Loucy (cell line): ENCODE measurements around the gene UVRAG.

ENCODE experiments used
- H2AFZ ChIP-seq: fragments of 200-600 bp; sonication (generic); 2 replicates; pipeline ENCODE4 v1.6.0; 2016; ENCODE audit warnings: antibody characterized with exemption, mild to moderate bottlenecking, low read length, moderate library complexity
- H3F3A ChIP-seq: fragments of 200-600 bp; 2 replicates; pipeline ENCODE4 v1.6.0; 2016; ENCODE audit warnings: antibody characterized with exemption, low read depth, mild to moderate bottlenecking
- H3K27me3 ChIP-seq: fragments of 200-600 bp; sonication (generic); 2 replicates; pipeline ENCODE4 v1.6.1; 2014; ENCODE audit warnings: low read length, mild to moderate bottlenecking; ENCODE audit not compliant: insufficient read depth, poor library complexity, severe bottlenecking
- H3K36me3 ChIP-seq: fragments of 200-600 bp; sonication (generic); 2 replicates; pipeline ENCODE4 v1.6.1; 2016; ENCODE audit warnings: low read length; ENCODE audit not compliant: insufficient read depth
- H3K4me1 ChIP-seq: fragments of 200-600 bp; sonication (generic); 2 replicates; pipeline ENCODE4 v1.5.1; 2014; ENCODE audit warnings: low read length, mild to moderate bottlenecking; ENCODE audit not compliant: insufficient read depth, poor library complexity, severe bottlenecking
- H3K4me2 ChIP-seq: fragments of 200-600 bp; sonication (generic); 2 replicates; pipeline ENCODE4 v1.6.0; 2014; ENCODE audit warnings: antibody characterized with exemption, low read length, low read depth, mild to moderate bottlenecking; ENCODE audit not compliant: poor library complexity, severe bottlenecking
- H3K4me3 ChIP-seq: fragments of 200-600 bp; sonication (generic); 2 replicates; pipeline ENCODE4 v1.5.1; 2014; ENCODE audit warnings: low read length, mild to moderate bottlenecking, mixed read lengths; ENCODE audit not compliant: poor library complexity, severe bottlenecking
- H3K79me2 ChIP-seq: fragments of 200-600 bp; sonication (generic); 2 replicates; pipeline ENCODE4 v1.6.1; 2014; ENCODE audit warnings: low read length; ENCODE audit not compliant: insufficient read depth
- H3K9ac ChIP-seq: fragments of 200-600 bp; sonication (generic); 2 replicates; pipeline ENCODE4 v1.6.0; 2014; ENCODE audit warnings: mild to moderate bottlenecking, low read depth, low read length, moderate library complexity; ENCODE audit not compliant: poor library complexity, severe bottlenecking
- H3K9me2 ChIP-seq: fragments of 200-600 bp; sonication (generic); replicated peaks from 2 replicates; pipeline ENCODE4 v1.6.1; 2016; ENCODE audit warnings: low read depth, low read length, mixed read lengths
- H3K9me3 ChIP-seq: fragments of 200-600 bp; sonication (generic); 2 replicates; pipeline ENCODE4 v1.6.1; 2014; ENCODE audit warnings: mild to moderate bottlenecking, antibody characterized with exemption, low read length, low read depth; ENCODE audit not compliant: insufficient read depth
- H4K20me1 ChIP-seq: fragments of 200-600 bp; sonication (generic); 2 replicates; pipeline ENCODE4 v1.6.0; 2014; ENCODE audit warnings: antibody characterized with exemption, low read length, mild to moderate bottlenecking; ENCODE audit not compliant: insufficient read depth, poor library complexity, severe bottlenecking
- CTCF ChIP-seq: fragments of 200-600 bp; sonication (generic); conservative IDR thresholded peaks from 2 replicates; pipeline ENCODE4 v1.5.1; 2014; ENCODE audit warnings: mild to moderate bottlenecking, antibody characterized with exemption, low read length
- EZH2phosphoT487 ChIP-seq: fragments of 200-600 bp; IDR thresholded peaks from 2 replicates; pipeline ENCODE4 v1.6.1; 2018; ENCODE audit warnings: antibody characterized with exemption, mild to moderate bottlenecking, moderate library complexity, borderline replicate concordance

The UVRAG gene

GRCh38 chr11:76143274-76143673 lies 328.3 kb downstream of the UVRAG start:
- Histone ChIP-seq H3K4me3 (no peak overlapping the region), H3K79me2 (no peaks in the 10 kb centered on the region), H3K9me3 (no peaks in the 10 kb centered on the region), H3K27me3 (no peaks in the 10 kb centered on the region), H3K9ac (no peak overlapping the region), H3K36me3 (peaks cover 21% of the 10 kb centered on the region; the same call in 1 of the 2 replicates), H3F3A (no peaks in the 10 kb centered on the region), H3K4me1 (no peaks in the 10 kb centered on the region), H3K9me2 (no peaks in the 10 kb centered on the region), H4K20me1 (no peaks in the 10 kb centered on the region), H3K4me2 (no peak overlapping the region), H2AFZ (no peak overlapping the region)
- TF ChIP-seq EZH2phosphoT487 (no peak), CTCF (no peak)

GRCh38 chr11:76147106-76147740 lies 332.2 kb downstream of the UVRAG start:
- H4K20me1 ChIP-seq = no peaks in the 10 kb centered on the region
- H3K9me3 ChIP-seq = no peaks in the 10 kb centered on the region
- no peaks in the 10 kb centered on the region for H3K9me2 ChIP-seq
- peaks cover 6% of the 10 kb centered on the region; the same call in 1 of the 2 replicates for H3K36me3 ChIP-seq
- H3K27me3 ChIP-seq = no peaks in the 10 kb centered on the region
- H3K4me2 ChIP-seq = no peak overlapping the region
- no peak overlapping the region for H3K9ac ChIP-seq
- TF ChIP-seq EZH2phosphoT487 = no peak
- TF ChIP-seq CTCF = no peak
- no peaks in the 10 kb centered on the region for H3F3A ChIP-seq
- H3K4me3 ChIP-seq = no peak overlapping the region
- peaks cover 3% of the 10 kb centered on the region for H3K4me1 ChIP-seq
- H2AFZ ChIP-seq = no peak overlapping the region
- no peaks in the 10 kb centered on the region for H3K79me2 ChIP-seq

GRCh38 chr11:76148231-76148630 lies 333.2 kb downstream of the UVRAG start:
- H2AFZ ChIP-seq = no peak overlapping the region
- H3K9me3 ChIP-seq = no peaks in the 10 kb centered on the region
- no peak overlapping the region for H3K9ac ChIP-seq
- H3F3A ChIP-seq = no peaks in the 10 kb centered on the region
- H3K36me3 ChIP-seq = no peaks in the 10 kb centered on the region; the same call in 1 of the 2 replicates
- no peaks in the 10 kb centered on the region for H3K9me2 ChIP-seq
- TF ChIP-seq CTCF (no peak), EZH2phosphoT487 (no peak)
- H3K4me2 ChIP-seq = no peak overlapping the region
- peaks cover 3% of the 10 kb centered on the region for H3K4me1 ChIP-seq
- H3K27me3 ChIP-seq = no peaks in the 10 kb centered on the region
- H3K4me3 ChIP-seq = no peak overlapping the region
- H3K79me2 ChIP-seq = no peaks in the 10 kb centered on the region
- H4K20me1 ChIP-seq = no peaks in the 10 kb centered on the region
